Loucy (cell line): Measurements from ENCODE around the gene FAM180B.

Source experiments
- H2AFZ ChIP-seq: fragments of 200-600 bp; sonication (generic); 2 replicates; pipeline ENCODE4 v1.6.0; 2016; ENCODE audit warnings: antibody characterized with exemption, mild to moderate bottlenecking, low read length, moderate library complexity
- H3F3A ChIP-seq: fragments of 200-600 bp; 2 replicates; pipeline ENCODE4 v1.6.0; 2016; ENCODE audit warnings: antibody characterized with exemption, low read depth, mild to moderate bottlenecking
- H3K27me3 ChIP-seq: fragments of 200-600 bp; sonication (generic); 2 replicates; pipeline ENCODE4 v1.6.1; 2014; ENCODE audit warnings: low read length, mild to moderate bottlenecking; ENCODE audit not compliant: insufficient read depth, poor library complexity, severe bottlenecking
- H3K36me3 ChIP-seq: fragments of 200-600 bp; sonication (generic); 2 replicates; pipeline ENCODE4 v1.6.1; 2016; ENCODE audit warnings: low read length; ENCODE audit not compliant: insufficient read depth
- H3K4me1 ChIP-seq: fragments of 200-600 bp; sonication (generic); 2 replicates; pipeline ENCODE4 v1.5.1; 2014; ENCODE audit warnings: low read length, mild to moderate bottlenecking; ENCODE audit not compliant: insufficient read depth, poor library complexity, severe bottlenecking
- H3K4me2 ChIP-seq: fragments of 200-600 bp; sonication (generic); 2 replicates; pipeline ENCODE4 v1.6.0; 2014; ENCODE audit warnings: antibody characterized with exemption, low read length, low read depth, mild to moderate bottlenecking; ENCODE audit not compliant: poor library complexity, severe bottlenecking
- H3K4me3 ChIP-seq: fragments of 200-600 bp; sonication (generic); 2 replicates; pipeline ENCODE4 v1.5.1; 2014; ENCODE audit warnings: low read length, mild to moderate bottlenecking, mixed read lengths; ENCODE audit not compliant: poor library complexity, severe bottlenecking
- H3K79me2 ChIP-seq: fragments of 200-600 bp; sonication (generic); 2 replicates; pipeline ENCODE4 v1.6.1; 2014; ENCODE audit warnings: low read length; ENCODE audit not compliant: insufficient read depth
- H3K9ac ChIP-seq: fragments of 200-600 bp; sonication (generic); 2 replicates; pipeline ENCODE4 v1.6.0; 2014; ENCODE audit warnings: mild to moderate bottlenecking, low read depth, low read length, moderate library complexity; ENCODE audit not compliant: poor library complexity, severe bottlenecking
- H3K9me2 ChIP-seq: fragments of 200-600 bp; sonication (generic); replicated peaks from 2 replicates; pipeline ENCODE4 v1.6.1; 2016; ENCODE audit warnings: low read depth, low read length, mixed read lengths
- H3K9me3 ChIP-seq: fragments of 200-600 bp; sonication (generic); 2 replicates; pipeline ENCODE4 v1.6.1; 2014; ENCODE audit warnings: mild to moderate bottlenecking, antibody characterized with exemption, low read length, low read depth; ENCODE audit not compliant: insufficient read depth
- H4K20me1 ChIP-seq: fragments of 200-600 bp; sonication (generic); 2 replicates; pipeline ENCODE4 v1.6.0; 2014; ENCODE audit warnings: antibody characterized with exemption, low read length, mild to moderate bottlenecking; ENCODE audit not compliant: insufficient read depth, poor library complexity, severe bottlenecking
- CTCF ChIP-seq: fragments of 200-600 bp; sonication (generic); conservative IDR thresholded peaks from 2 replicates; pipeline ENCODE4 v1.5.1; 2014; ENCODE audit warnings: mild to moderate bottlenecking, antibody characterized with exemption, low read length
- EZH2phosphoT487 ChIP-seq: fragments of 200-600 bp; IDR thresholded peaks from 2 replicates; pipeline ENCODE4 v1.6.1; 2018; ENCODE audit warnings: antibody characterized with exemption, mild to moderate bottlenecking, moderate library complexity, borderline replicate concordance

FAM180B gene

DNA sequence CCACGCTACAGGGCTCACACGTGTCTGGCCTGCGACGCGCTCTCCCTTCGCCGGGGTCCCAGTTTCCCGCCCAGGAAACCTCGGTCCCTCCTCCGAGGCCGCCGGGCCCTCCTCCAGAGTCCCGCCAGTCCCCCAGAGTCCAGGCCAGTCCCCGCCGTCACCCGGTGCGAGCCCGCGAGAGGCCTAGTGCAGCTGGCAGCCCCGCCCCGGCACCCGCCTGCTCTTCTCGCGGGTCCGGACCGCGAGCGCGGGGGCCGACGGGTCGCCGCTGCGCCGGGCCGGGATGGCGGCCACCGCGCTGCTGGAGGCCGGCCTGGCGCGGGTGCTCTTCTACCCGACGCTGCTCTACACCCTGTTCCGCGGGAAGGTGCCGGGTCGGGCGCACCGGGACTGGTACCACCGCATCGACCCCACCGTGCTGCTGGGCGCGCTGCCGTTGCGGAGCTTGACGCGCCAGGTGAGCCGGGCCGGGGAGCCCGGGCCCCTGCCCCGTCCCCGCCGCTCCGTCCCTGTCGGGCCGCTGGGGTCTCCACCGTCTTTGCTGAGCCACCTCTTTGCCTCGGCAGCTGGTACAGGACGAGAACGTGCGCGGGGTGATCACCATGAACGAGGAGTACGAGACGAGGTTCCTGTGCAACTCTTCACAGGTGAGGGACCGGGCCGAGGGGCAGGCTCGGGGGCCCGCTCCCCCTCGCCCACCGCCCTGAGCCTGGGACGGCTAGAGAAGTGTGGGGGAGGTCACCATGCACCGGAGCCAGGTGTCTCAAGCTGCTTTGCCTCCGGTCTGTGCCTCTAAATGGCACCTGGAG lies 20.9 kb upstream of the FAM180B start, which contains the start of gene PTPMT1:
PTPMT1 (plus strand) TSS at position 260 of the 809 bp plus-strand sequence; CDS start at position 284, 24 bp downstream.
- H3K4me3 ChIP-seq, result peak within 1 kb of the TSS; percentile 100
- H3K9me2 ChIP-seq, result no peaks in the 10 kb centered on the region
- H3K36me3 ChIP-seq, result peaks cover 2% of the 10 kb centered on the region; the same call in 1 of the 2 replicates
- H3K27me3 ChIP-seq, result no peaks in the 10 kb centered on the region
- H3K9me3 ChIP-seq, result no peaks in the 10 kb centered on the region
- peaks cover 62% of the 10 kb centered on the region for H3K79me2 ChIP-seq
- TF ChIP-seq EZH2phosphoT487 (no peak), CTCF (no peak)
- peaks cover 4% of the 10 kb centered on the region for H4K20me1 ChIP-seq
- peaks cover 23% of the 10 kb centered on the region for H3K4me1 ChIP-seq
- peak within 1 kb of the TSS; percentile 99 for H3K9ac ChIP-seq
- peak within 1 kb of the TSS; percentile 84 for H2AFZ ChIP-seq
- H3K4me2 ChIP-seq, result peak within 1 kb of the TSS; percentile 90
- H3F3A ChIP-seq, result no peaks in the 10 kb centered on the region

GRCh38 chr11:47566149-47566698 lies 20.3 kb upstream of the FAM180B start:
- no peaks in the 10 kb centered on the region for H3F3A ChIP-seq
- H3K27me3 ChIP-seq, result no peaks in the 10 kb centered on the region
- TF ChIP-seq EZH2phosphoT487 (no peak), CTCF (no peak)
- peaks cover 4% of the 10 kb centered on the region for H4K20me1 ChIP-seq
- peaks cover 67% of the 10 kb centered on the region for H3K79me2 ChIP-seq
- peaks cover 7% of the 10 kb centered on the region; the same call in 1 of the 2 replicates for H3K36me3 ChIP-seq
- H3K9ac ChIP-seq, result peak overlapping the region; percentile 99
- H3K4me2 ChIP-seq, result peak overlapping the region; percentile 90
- peak overlapping the region; percentile 84 for H2AFZ ChIP-seq
- peaks cover 29% of the 10 kb centered on the region for H3K4me1 ChIP-seq
- peak overlapping the region; percentile 100 for H3K4me3 ChIP-seq
- H3K9me2 ChIP-seq, result no peaks in the 10 kb centered on the region
- no peaks in the 10 kb centered on the region for H3K9me3 ChIP-seq

- Histone ChIP-seq H3F3A (no peaks in the 10 kb centered on the region), H3K79me2 (peaks cover 84% of the 10 kb centered on the region), H4K20me1 (peaks cover 11% of the 10 kb centered on the region), H3K9ac (no peak overlapping the region), H3K9me3 (no peaks in the 10 kb centered on the region), H3K4me1 (peaks cover 29% of the 10 kb centered on the region), H3K36me3 (peaks cover 34% of the 10 kb centered on the region; the same call in 1 of the 2 replicates), H3K9me2 (no peaks in the 10 kb centered on the region), H2AFZ (no peak overlapping the region), H3K4me3 (no peak overlapping the region), H3K27me3 (no peaks in the 10 kb centered on the region), H3K4me2 (peak overlapping the region; percentile 47)
- no peak for TF ChIP-seq EZH2phosphoT487
- TF ChIP-seq CTCF, result no peak
Measured at GRCh38 chr11:47569646-47570045, 16.8 kb upstream of the FAM180B start.
